ENCODE results near the gene AVP. TPM values are rescaled to one million over a fixed set of nuclear protein-coding genes. Genes with fewer than 3 reads are reported as not detected.

Gene AVP, protein sequence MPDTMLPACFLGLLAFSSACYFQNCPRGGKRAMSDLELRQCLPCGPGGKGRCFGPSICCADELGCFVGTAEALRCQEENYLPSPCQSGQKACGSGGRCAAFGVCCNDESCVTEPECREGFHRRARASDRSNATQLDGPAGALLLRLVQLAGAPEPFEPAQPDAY
- total RNA-seq (under 1 TPM in 1 of 5 experiments, not detected in 4; 0.89 TPM), polyA plus RNA-seq (not detected), total RNA-seq (not detected)

DNA sequence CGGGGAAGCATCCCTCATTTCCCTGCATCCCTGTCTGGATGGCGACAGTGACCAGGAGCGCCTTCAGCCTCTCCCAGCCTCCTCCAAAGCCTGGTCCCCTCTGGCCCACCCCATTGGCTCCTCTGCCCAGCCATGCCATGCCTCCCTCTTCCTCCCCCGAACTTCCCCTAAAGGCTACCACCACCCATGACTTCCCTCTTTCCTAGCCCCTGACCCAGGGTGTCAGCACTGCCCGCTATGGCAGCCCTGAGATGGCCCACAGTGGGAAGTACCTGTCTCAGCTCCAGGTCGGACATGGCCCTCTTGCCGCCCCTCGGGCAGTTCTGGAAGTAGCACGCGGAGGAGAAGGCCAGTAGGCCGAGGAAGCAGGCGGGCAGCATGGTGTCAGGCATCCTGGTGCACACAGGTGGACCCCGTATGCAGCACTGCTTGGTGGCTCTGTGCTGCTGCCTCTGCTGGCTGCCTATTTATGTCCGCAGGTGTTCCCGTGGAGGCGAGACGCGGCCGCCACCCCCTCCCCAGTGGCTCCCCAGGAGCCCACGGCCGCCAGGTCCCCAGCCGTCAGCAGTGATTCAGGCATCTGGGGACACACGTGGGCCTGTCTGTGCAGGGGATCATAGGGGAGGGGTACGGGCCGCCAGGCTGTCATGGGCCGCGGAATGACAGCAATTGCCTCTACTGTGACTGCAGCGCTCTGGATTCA is at the start of gene AVP:
TSS of gene AVP (minus strand) at position 442 of the 703 bp plus-strand sequence. CDS start at position 392, 50 bp downstream.
- Mint-ChIP-seq H3K4me3 (peak within 1 kb of the TSS in 9 of 10 donors; percentile 27 to 79 (median 65)), H3K27ac (peak within 1 kb of the TSS in 2 of 9 donors; percentile 3 to 20), H3K36me3 (peaks cover 0 to 4% (median 0%) of the 10 kb centered on the region in 5 donors), H3K9me3 (peaks cover 0 to 2% (median 0%) of the 10 kb centered on the region in 11 donors), H3K4me1 (peaks cover 5 to 15% (median 11%) of the 10 kb centered on the region in 7 donors), H3K27me3 (peaks cover 8 to 54% (median 23%) of the 10 kb centered on the region in 5 donors)
- intact Hi-C loops (cut with micrococcal nuclease) = no loop called here
- DNase-seq = no peak
- Histone ChIP-seq H3K4me1 (ENCODE audit: control insufficient read depth in 2 of 2, insufficient read depth in 2 of 2, low read length in 2 of 2) (peaks cover 0 to 8% of the 10 kb centered on the region in 2 donors), H3K27ac (ENCODE audit: low read depth, low read length) (no peak within 1 kb of the TSS), H3K27me3 (ENCODE audit: control insufficient read depth in 2 of 2, insufficient read depth in 2 of 2, low read length in 2 of 2) (peaks cover 0 to 13% of the 10 kb centered on the region in 2 donors), H3K4me3 (ENCODE audit: low read length) (no peak within 1 kb of the TSS), H3K36me3 (ENCODE audit: control insufficient read depth in 2 of 3, insufficient read depth in 3 of 3, low read length in 3 of 3) (no peaks in the 10 kb centered on the region), H3K9me3 (ENCODE audit: control insufficient read depth in 2 of 3, low read length in 3 of 3) (no peaks in the 10 kb centered on the region)
- ChIA-PET POLR2A (interaction anchor here (1.4 to 2.2 kb wide), 3 partner anchors 8 to 36 kb away, joined by 4 to 24 read pairs (median 10); no protein-coding TSS in a partner anchor), CTCF (no interaction called here)
- peak; percentile 49 for ATAC-seq

GRCh38 chr20:3134151-3134550 is 49.6 kb upstream of the AVP start:
- POLR2A ChIA-PET = no interaction called here
- H3K4me1 ChIP-seq (ENCODE audit: control insufficient read depth in 2 of 2, insufficient read depth in 2 of 2, low read length in 2 of 2) = no peaks in the 10 kb centered on the region
- DNase-seq (no peak), ATAC-seq (no peak)
- no peaks in the 10 kb centered on the region for H3K27me3 Mint-ChIP-seq
- H3K27me3 ChIP-seq (ENCODE audit: control insufficient read depth in 2 of 2, insufficient read depth in 2 of 2, low read length in 2 of 2) = no peaks in the 10 kb centered on the region
- no peak overlapping the region for H3K27ac Mint-ChIP-seq
- H3K4me3 Mint-ChIP-seq = no peak overlapping the region
- CTCF ChIA-PET = no interaction called here
- peaks cover under 1 to 26% (median 15%) of the 10 kb centered on the region in 7 donors for H3K4me1 Mint-ChIP-seq
- H3K36me3 ChIP-seq (ENCODE audit: control insufficient read depth in 2 of 3, insufficient read depth in 3 of 3, low read length in 3 of 3) = no peaks in the 10 kb centered on the region
- H3K27ac ChIP-seq (ENCODE audit: low read depth, low read length) = no peak overlapping the region
- peaks cover 0 to 9% (median 0%) of the 10 kb centered on the region in 5 donors for H3K36me3 Mint-ChIP-seq
- intact Hi-C loops (cut with micrococcal nuclease) = no loop called here
- H3K4me3 ChIP-seq (ENCODE audit: low read length) = no peak overlapping the region
- H3K9me3 Mint-ChIP-seq = no peaks in the 10 kb centered on the region
- no peaks in the 10 kb centered on the region for H3K9me3 ChIP-seq (ENCODE audit: control insufficient read depth in 2 of 3, low read length in 3 of 3)

GRCh38 chr20:3133155-3133554 is 48.6 kb upstream of the AVP start:
- ChIA-PET CTCF (interaction anchor here (0.6 kb wide), 1 partner anchor 1968 kb away, joined by 3 read pairs; no protein-coding TSS in a partner anchor), POLR2A (no interaction called here)
- Histone ChIP-seq H3K4me1 (ENCODE audit: control insufficient read depth in 2 of 2, insufficient read depth in 2 of 2, low read length in 2 of 2) (no peaks in the 10 kb centered on the region), H3K27me3 (ENCODE audit: control insufficient read depth in 2 of 2, insufficient read depth in 2 of 2, low read length in 2 of 2) (no peaks in the 10 kb centered on the region), H3K4me3 (ENCODE audit: low read length) (no peak overlapping the region), H3K36me3 (ENCODE audit: control insufficient read depth in 2 of 3, insufficient read depth in 3 of 3, low read length in 3 of 3) (no peaks in the 10 kb centered on the region), H3K27ac (ENCODE audit: low read depth, low read length) (no peak overlapping the region), H3K9me3 (ENCODE audit: control insufficient read depth in 2 of 3, low read length in 3 of 3) (no peaks in the 10 kb centered on the region)
- intact Hi-C loops (cut with micrococcal nuclease) = no loop called here
- no peak overlapping the region for H3K27ac Mint-ChIP-seq
- H3K9me3 Mint-ChIP-seq = no peaks in the 10 kb centered on the region
- H3K36me3 Mint-ChIP-seq = peaks cover 0 to 8% (median 0%) of the 10 kb centered on the region in 5 donors
- H3K4me3 Mint-ChIP-seq = no peak overlapping the region
- H3K27me3 Mint-ChIP-seq = no peaks in the 10 kb centered on the region
- H3K4me1 Mint-ChIP-seq = peaks cover 3 to 21% (median 10%) of the 10 kb centered on the region in 7 donors
- no peak for ATAC-seq
- DNase-seq = no peak

GRCh38 chr20:3130051-3130600 is 45.6 kb upstream of the AVP start:
- DNase-seq (no peak), ATAC-seq (no peak)
- Histone ChIP-seq H3K4me3 (ENCODE audit: low read length) (no peak overlapping the region), H3K27me3 (ENCODE audit: control insufficient read depth in 2 of 2, insufficient read depth in 2 of 2, low read length in 2 of 2) (no peaks in the 10 kb centered on the region), H3K4me1 (ENCODE audit: control insufficient read depth in 2 of 2, insufficient read depth in 2 of 2, low read length in 2 of 2) (no peaks in the 10 kb centered on the region), H3K36me3 (ENCODE audit: control insufficient read depth in 2 of 3, insufficient read depth in 3 of 3, low read length in 3 of 3) (no peaks in the 10 kb centered on the region), H3K27ac (ENCODE audit: low read depth, low read length) (no peak overlapping the region), H3K9me3 (ENCODE audit: control insufficient read depth in 2 of 3, low read length in 3 of 3) (no peaks in the 10 kb centered on the region)
- Mint-ChIP-seq H3K4me1 (peaks cover 2 to 14% (median 5%) of the 10 kb centered on the region in 7 donors), H3K27ac (no peak overlapping the region), H3K27me3 (no peaks in the 10 kb centered on the region), H3K36me3 (peaks cover 0 to 12% (median 0%) of the 10 kb centered on the region in 5 donors), H3K9me3 (peaks cover 0 to 8% (median 0%) of the 10 kb centered on the region in 11 donors), H3K4me3 (no peak overlapping the region)
- intact Hi-C loops (cut with micrococcal nuclease) = no loop called here
- POLR2A ChIA-PET = interaction anchor here (0.6 to 1.5 kb wide), 6 partner anchors 9 to 102 kb away, joined by 3 to 6 read pairs (median 4); no protein-coding TSS in a partner anchor
- CTCF ChIA-PET = interaction anchor here (1.2 kb wide), 1 partner anchor 12 kb away, joined by 4 read pairs; no protein-coding TSS in a partner anchor

DNA sequence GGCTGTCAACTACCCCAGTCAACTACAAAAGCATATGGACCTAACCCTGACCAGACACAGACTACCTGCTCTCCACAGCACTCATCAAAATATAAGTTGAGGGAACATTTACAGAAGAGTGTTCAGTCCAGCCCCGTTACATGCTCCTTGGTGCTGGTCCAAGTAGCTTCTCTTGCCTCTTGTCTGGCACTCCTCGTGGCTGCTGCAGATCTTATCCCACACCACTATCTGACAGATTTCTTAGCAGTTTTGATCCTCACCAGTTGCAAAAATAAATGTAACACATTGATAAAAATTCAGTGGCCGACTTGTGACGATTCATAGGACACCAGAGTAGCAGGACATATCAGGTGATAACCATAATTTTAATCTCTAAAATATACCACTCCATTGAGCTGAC is 44.6 kb upstream of the AVP start:
- CTCF ChIA-PET = interaction anchor here (0.5 to 1.2 kb wide), 2 partner anchors 11 to 12 kb away, joined by 4 read pairs; no protein-coding TSS in a partner anchor
- Mint-ChIP-seq H3K9me3 (peaks cover 0 to 10% (median 0%) of the 10 kb centered on the region in 11 donors), H3K27me3 (no peaks in the 10 kb centered on the region), H3K4me1 (peaks cover 0 to 11% (median 5%) of the 10 kb centered on the region in 7 donors), H3K4me3 (no peak overlapping the region), H3K27ac (peak overlapping the region in 6 of 9 donors; percentile 6 to 86 (median 32)), H3K36me3 (peaks cover 0 to 21% (median 0%) of the 10 kb centered on the region in 5 donors)
- no peaks in the 10 kb centered on the region for H3K4me1 ChIP-seq (ENCODE audit: control insufficient read depth in 2 of 2, insufficient read depth in 2 of 2, low read length in 2 of 2)
- no peaks in the 10 kb centered on the region for H3K27me3 ChIP-seq (ENCODE audit: control insufficient read depth in 2 of 2, insufficient read depth in 2 of 2, low read length in 2 of 2)
- DNase-seq = no peak
- intact Hi-C loops (cut with micrococcal nuclease) = no loop called here
- H3K27ac ChIP-seq (ENCODE audit: low read depth, low read length) = no peak overlapping the region
- ATAC-seq = no peak
- H3K9me3 ChIP-seq (ENCODE audit: control insufficient read depth in 2 of 3, low read length in 3 of 3) = no peaks in the 10 kb centered on the region
- no peak overlapping the region for H3K4me3 ChIP-seq (ENCODE audit: low read length)
- POLR2A ChIA-PET = interaction anchor here (0.6 to 1.5 kb wide), 3 partner anchors 8 to 54 kb away, joined by 3 to 6 read pairs (median 4); no protein-coding TSS in a partner anchor
- no peaks in the 10 kb centered on the region for H3K36me3 ChIP-seq (ENCODE audit: control insufficient read depth in 2 of 3, insufficient read depth in 3 of 3, low read length in 3 of 3)

DNA sequence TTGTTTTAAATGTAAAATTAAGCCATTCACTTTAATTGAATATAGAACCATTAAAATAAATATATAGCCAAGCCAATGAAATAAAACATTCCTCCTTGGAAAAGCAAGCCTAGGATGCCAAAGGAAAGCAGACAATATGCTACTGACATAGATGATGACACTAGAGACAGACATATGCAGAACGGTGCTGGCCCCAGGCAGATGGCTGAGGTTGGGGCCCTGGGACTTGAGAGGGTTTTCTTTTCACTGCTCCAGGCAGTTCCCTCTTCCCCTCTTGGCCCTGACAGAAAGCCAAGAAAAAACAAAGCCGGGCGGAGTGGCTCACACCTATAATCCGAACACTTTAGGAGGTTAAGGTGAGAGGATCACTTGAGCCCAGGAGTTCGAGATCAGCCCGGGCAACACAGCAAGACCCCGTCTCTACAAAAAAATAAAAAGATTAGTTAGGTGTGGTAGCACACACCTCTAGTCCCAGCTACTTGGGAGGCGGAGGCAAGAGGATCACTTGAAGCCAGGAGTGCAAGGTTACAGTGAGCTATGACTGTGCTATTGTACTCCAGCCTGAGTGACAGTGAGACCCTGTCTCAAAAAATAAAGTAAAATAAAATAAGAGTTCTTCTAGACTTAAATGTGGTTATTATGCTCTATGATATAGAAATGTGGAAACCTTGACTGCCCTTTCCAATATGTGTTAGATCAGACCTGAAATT is 43.9 kb upstream of the AVP start:
- ATAC-seq (no peak), DNase-seq (no peak)
- Histone ChIP-seq H3K27ac (ENCODE audit: low read depth, low read length) (no peak overlapping the region), H3K4me3 (ENCODE audit: low read length) (no peak overlapping the region), H3K9me3 (ENCODE audit: control insufficient read depth in 2 of 3, low read length in 3 of 3) (no peaks in the 10 kb centered on the region), H3K4me1 (ENCODE audit: control insufficient read depth in 2 of 2, insufficient read depth in 2 of 2, low read length in 2 of 2) (peaks cover 0 to 2% of the 10 kb centered on the region in 2 donors), H3K36me3 (ENCODE audit: control insufficient read depth in 2 of 3, insufficient read depth in 3 of 3, low read length in 3 of 3) (no peaks in the 10 kb centered on the region), H3K27me3 (ENCODE audit: control insufficient read depth in 2 of 2, insufficient read depth in 2 of 2, low read length in 2 of 2) (no peaks in the 10 kb centered on the region)
- H3K4me1 Mint-ChIP-seq = peaks cover 3 to 16% (median 7%) of the 10 kb centered on the region in 7 donors
- no peak overlapping the region for H3K4me3 Mint-ChIP-seq
- ChIA-PET CTCF (no interaction called here), POLR2A (interaction anchor here (0.6 to 1.5 kb wide), 3 partner anchors 8 to 55 kb away, joined by 3 to 6 read pairs (median 4); no protein-coding TSS in a partner anchor)
- H3K9me3 Mint-ChIP-seq = peaks cover 0 to 13% (median 2%) of the 10 kb centered on the region in 11 donors
- peak overlapping the region in 6 of 9 donors; percentile 6 to 86 (median 39) for H3K27ac Mint-ChIP-seq
- H3K27me3 Mint-ChIP-seq = no peaks in the 10 kb centered on the region
- intact Hi-C loops (cut with micrococcal nuclease) = no loop called here
- H3K36me3 Mint-ChIP-seq = peaks cover 0 to 24% (median 3%) of the 10 kb centered on the region in 5 donors
